ENCODE measurements around the gene CCDC51. TPM values are rescaled to one million over a fixed set of nuclear protein-coding genes. Genes with fewer than 3 reads are reported as not detected.

Gene CCDC51
- total and polyA plus RNA-seq, 5 donors: 8.7 to 11.5 (median 11.2) TPM

DNA sequence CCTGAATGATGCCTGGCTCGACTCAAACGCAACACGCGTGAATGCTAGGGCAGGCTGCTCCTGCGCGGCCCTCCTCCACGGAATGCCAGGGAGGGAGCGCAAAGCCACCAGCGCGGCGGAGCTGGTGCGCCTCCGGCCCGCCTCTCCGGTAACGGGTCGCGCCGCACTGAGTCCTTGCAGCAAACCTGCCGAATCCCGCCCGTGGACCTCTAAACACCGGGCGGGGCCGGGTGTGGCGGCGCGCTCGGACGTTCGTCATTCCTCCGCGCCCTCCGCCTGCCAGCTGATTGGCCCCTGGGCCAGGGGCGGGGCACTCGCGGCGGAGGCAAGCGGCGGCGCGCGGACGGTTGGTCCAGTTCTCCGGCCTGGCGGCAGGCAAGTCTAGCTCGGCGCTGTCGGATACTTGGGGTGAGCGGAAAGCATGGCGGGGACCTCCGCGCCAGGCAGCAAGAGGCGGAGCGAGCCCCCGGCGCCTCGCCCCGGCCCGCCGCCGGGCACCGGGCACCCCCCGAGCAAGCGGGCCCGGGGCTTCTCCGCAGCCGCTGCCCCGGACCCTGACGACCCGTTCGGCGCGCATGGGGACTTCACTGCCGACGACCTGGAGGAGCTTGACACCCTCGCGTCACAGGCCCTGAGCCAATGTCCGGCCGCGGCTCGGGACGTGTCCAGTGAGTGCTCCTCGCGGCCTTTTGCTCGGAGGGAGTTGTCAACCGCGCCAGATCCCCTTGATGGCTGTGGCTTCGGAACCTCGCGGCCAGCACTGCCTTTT, 6.7 kb upstream of the CCDC51 start, which contains the start of gene ATRIP:
ATRIP (plus strand) TSS at position 313 of the 769 bp plus-strand sequence; CDS start at position 422, 109 bp downstream.
- DNase-seq: peak; percentile 92 to 97 (median 95)
- Histone ChIP-seq H3K9me3 (ENCODE audit: control insufficient read depth, low read length) (no peaks in the 10 kb centered on the region), H3K4me1 (ENCODE audit: control insufficient read depth, insufficient read depth, low read length) (peaks cover 2% of the 10 kb centered on the region), H3K4me3 (ENCODE audit: low read length) (peak within 1 kb of the TSS; percentile 80), H3K27me3 (ENCODE audit: control insufficient read depth, insufficient read depth) (no peaks in the 10 kb centered on the region), H3K27ac (ENCODE audit: low read length) (peak within 1 kb of the TSS; percentile 91)
- under 1% methylated on average over 91 of the region's 91 CpGs for WGBS
- intact Hi-C loops (cut with DNase I): no loop called here
- ATAC-seq: peak; percentile 97 to 99

DNA sequence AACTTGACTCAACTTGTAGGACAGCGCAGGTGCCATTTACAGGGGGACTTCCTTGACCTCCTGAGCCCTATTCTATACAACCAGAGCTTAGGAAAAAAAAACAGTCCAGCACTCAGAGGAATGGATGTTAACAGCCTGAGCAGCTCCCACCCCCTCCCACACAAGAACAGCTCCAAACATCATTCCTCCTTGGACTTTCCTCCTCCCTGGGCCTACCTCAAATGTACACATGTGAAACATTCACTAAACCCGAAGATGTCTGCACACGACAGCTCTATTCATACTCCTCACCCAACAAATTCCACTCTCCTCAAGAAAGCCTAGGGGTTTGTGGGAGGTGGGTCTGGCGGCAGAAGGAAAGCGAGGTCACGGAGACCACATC, 6.1 kb upstream of the CCDC51 start:
- no peaks in the 10 kb centered on the region for H3K9me3 ChIP-seq (ENCODE audit: control insufficient read depth, low read length)
- peak overlapping the region; percentile 80 for H3K27ac ChIP-seq (ENCODE audit: low read length)
- intact Hi-C loops (cut with DNase I): no loop called here
- 13% methylated on average over 6 of the region's 6 CpGs for whole genome bisulfite sequencing
- ATAC-seq (no peak), DNase-seq (no peak)
- H3K27me3 ChIP-seq (ENCODE audit: control insufficient read depth, insufficient read depth): no peaks in the 10 kb centered on the region
- H3K4me1 ChIP-seq (ENCODE audit: control insufficient read depth, insufficient read depth, low read length): peaks cover 2% of the 10 kb centered on the region
- peak overlapping the region; percentile 80 for H3K4me3 ChIP-seq (ENCODE audit: low read length)

DNA sequence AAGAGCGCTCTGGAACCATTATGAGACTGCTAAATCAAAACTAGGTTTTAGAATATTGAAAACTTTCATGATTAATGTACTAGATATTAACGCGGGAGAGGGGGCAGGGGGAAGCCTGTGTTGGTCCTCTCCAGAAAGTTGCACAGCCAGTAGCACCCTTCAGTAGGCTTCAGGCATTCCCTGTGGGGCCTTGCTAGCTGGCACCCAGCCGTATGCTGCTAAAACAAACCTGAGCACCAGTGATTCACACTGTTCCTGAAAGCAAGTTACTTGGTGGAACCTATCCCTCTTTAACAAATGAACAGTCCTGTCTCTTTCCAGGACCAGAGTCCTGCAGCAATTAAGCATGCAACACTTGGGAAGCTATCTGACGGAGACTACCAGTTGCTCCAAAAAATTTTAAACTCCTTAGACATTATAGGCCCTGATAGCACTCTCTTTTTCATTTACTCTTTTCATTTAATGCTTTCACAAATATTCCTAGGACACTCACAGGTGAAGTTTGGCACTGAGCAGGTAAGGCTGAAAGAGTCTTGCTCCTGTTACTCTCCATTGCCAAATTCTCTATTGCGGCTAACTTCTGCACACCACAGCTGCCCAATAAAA, 5.5 kb upstream of the CCDC51 start:
- Histone ChIP-seq H3K4me1 (ENCODE audit: control insufficient read depth, insufficient read depth, low read length) (peaks cover 2% of the 10 kb centered on the region), H3K9me3 (ENCODE audit: control insufficient read depth, low read length) (no peaks in the 10 kb centered on the region), H3K27ac (ENCODE audit: low read length) (no peak overlapping the region), H3K27me3 (ENCODE audit: control insufficient read depth, insufficient read depth) (no peaks in the 10 kb centered on the region), H3K4me3 (ENCODE audit: low read length) (no peak overlapping the region)
- no peak for ATAC-seq
- WGBS: 70% methylated on average over 6 of the region's 6 CpGs
- DNase-seq: no peak
- intact Hi-C loops (cut with DNase I): no loop called here

DNA sequence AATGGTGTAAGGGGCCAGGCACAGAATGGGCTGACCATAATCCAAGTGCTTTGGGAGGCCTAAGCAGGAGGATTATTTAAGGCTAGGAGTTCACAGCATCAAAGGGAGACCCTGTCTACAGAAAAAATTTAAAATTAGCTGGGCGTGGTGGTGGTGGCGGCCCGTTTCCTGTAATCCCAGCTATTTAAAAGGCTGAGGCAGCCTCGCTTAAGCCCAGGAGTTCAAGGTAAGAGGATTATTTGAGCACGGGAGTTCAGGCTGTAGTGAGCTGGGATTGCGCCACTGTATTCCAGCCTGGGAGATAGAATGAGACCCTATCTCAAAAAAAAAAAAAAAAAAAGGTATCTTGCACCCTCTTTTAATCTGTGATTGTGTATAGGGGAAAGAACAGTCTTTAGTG, 2.0 kb upstream of the CCDC51 start:
- DNase-seq: no peak
- no peak overlapping the region for H3K4me3 ChIP-seq (ENCODE audit: low read length)

DNA sequence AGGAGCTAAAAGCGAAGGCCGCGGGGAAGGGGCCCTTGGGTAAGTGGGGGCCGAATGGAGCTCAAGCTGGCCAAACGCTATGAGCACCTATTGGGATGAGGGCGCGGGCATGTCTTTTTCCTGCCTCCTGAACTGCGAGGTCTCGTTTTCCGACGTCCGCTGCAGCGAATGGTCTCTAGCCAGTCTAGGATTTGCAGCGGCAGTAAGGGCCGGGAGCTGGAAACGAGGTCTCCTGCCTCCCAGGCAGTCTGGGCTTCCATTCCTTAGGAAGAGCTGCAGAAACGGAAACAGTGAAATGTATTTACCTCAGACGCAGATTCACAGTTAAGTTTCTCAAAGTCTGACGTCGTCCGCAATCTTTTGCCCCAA, 655 bp upstream of the CCDC51 start:
- DNase-seq: peak in 2 of 3 donors; percentile 44 to 60
- Histone ChIP-seq H3K27me3 (ENCODE audit: control insufficient read depth, insufficient read depth) (no peaks in the 10 kb centered on the region), H3K27ac (ENCODE audit: low read length) (peak overlapping the region; percentile 79), H3K4me1 (ENCODE audit: control insufficient read depth, insufficient read depth, low read length) (no peaks in the 10 kb centered on the region), H3K4me3 (ENCODE audit: low read length) (peak overlapping the region; percentile 49), H3K9me3 (ENCODE audit: control insufficient read depth, low read length) (no peaks in the 10 kb centered on the region)
- intact Hi-C loops (cut with DNase I): no loop called here
- ATAC-seq: peak in 1 of 2 donors; percentile 15
- 1% methylated on average over 21 of the region's 21 CpGs for WGBS

More for the DNA sequence above, 2.0 kb upstream of the CCDC51 start:
- Histone ChIP-seq H3K9me3 (ENCODE audit: control insufficient read depth, low read length) (no peaks in the 10 kb centered on the region), H3K27ac (ENCODE audit: low read length) (no peak overlapping the region), H3K27me3 (ENCODE audit: control insufficient read depth, insufficient read depth) (no peaks in the 10 kb centered on the region), H3K4me1 (ENCODE audit: control insufficient read depth, insufficient read depth, low read length) (no peaks in the 10 kb centered on the region)
- WGBS: 83% methylated on average over 6 of the region's 6 CpGs
- intact Hi-C loops (cut with DNase I): no loop called here
- no peak for ATAC-seq

DNA sequence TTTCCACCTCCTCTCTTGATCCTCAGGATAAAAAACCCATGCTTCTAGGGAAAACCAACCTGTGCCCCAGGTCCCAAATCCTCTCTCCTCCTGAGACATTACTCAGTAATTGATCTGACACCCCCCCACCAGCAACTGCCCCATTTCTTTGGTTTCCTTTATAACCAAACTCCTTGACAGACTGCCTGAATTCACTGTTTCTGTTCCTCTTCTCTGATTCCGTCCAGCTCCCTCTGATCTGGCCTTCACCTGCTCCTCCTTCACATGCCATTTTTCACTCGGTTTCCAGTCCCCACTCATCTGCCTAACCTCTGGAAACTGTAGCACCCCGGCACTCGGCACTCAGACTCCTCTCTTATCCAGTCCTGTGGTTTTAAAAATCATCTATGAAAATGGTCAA, 2.1 kb downstream of the CCDC51 start:
- DNase-seq (no peak), ATAC-seq (no peak)
- Histone ChIP-seq H3K27me3 (ENCODE audit: control insufficient read depth, insufficient read depth) (no peaks in the 10 kb centered on the region), H3K4me3 (ENCODE audit: low read length) (no peak overlapping the region), H3K27ac (ENCODE audit: low read length) (no peak overlapping the region), H3K4me1 (ENCODE audit: control insufficient read depth, insufficient read depth, low read length) (no peaks in the 10 kb centered on the region), H3K9me3 (ENCODE audit: control insufficient read depth, low read length) (no peaks in the 10 kb centered on the region)
- intact Hi-C loops (cut with DNase I): loop anchor here in 3 of 4 donors (2.0 to 5.0 kb wide), 4 partner anchors 36 to 165 kb away; no protein-coding TSS in a partner anchor
- WGBS: 86% methylated on average over 4 of the region's 4 CpGs

DNA sequence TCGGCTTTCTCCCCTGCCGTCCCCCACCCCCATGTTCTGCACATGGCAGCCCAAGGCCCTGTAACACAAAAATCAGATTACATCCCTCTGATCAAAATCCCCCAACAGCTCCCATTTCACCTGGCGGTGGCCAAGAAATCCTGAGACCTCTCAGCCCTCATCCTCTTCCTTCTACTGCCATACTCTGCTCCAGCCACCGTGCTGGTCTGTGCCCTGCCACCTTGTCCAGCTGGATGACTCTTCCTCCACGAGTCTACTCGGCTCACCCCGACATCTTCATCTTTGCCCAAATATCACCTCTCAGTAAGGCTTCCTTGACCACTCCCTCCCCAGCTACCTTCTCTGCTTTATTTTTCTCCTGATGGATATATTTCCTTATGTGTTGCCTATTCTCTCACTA, 3.1 kb downstream of the CCDC51 start:
- no peaks in the 10 kb centered on the region for H3K4me1 ChIP-seq (ENCODE audit: control insufficient read depth, insufficient read depth, low read length)
- peak in 1 of 3 donors; percentile 27 for DNase-seq
- intact Hi-C loops (cut with DNase I): loop anchor here (1.0 to 5.0 kb wide), 5 partner anchors 35 to 164 kb away; no protein-coding TSS in a partner anchor
- ATAC-seq: no peak
- 84% methylated on average over 7 of the region's 7 CpGs for WGBS
- no peak overlapping the region for H3K27ac ChIP-seq (ENCODE audit: low read length)
- H3K4me3 ChIP-seq (ENCODE audit: low read length): no peak overlapping the region
- H3K9me3 ChIP-seq (ENCODE audit: control insufficient read depth, low read length): no peaks in the 10 kb centered on the region
- H3K27me3 ChIP-seq (ENCODE audit: control insufficient read depth, insufficient read depth): no peaks in the 10 kb centered on the region

DNA sequence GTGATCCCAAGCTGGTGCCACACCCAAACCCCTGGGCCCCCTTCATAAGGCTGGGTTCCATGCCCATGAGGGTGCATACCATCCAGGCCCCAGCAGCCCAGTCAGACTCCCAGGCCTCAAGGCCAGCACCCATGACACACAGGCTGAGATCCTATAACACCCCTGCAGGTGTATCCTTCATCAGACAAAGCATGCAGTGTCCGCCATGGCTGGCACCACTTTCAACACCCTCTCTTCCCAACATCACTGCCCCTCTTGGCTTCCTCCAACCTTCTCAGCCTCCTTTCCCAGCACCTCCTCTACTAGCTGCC, 3.5 kb downstream of the CCDC51 start:
- no peak for ATAC-seq
- H3K4me3 ChIP-seq (ENCODE audit: low read length): no peak overlapping the region
- peak in 1 of 3 donors; percentile 43 for DNase-seq
- WGBS: 65% methylated on average over 1 of the region's 1 CpG
- intact Hi-C loops (cut with DNase I): loop anchor here (1.0 to 5.0 kb wide), 5 partner anchors 34 to 164 kb away; no protein-coding TSS in a partner anchor
- H3K4me1 ChIP-seq (ENCODE audit: control insufficient read depth, insufficient read depth, low read length): no peaks in the 10 kb centered on the region
- H3K27me3 ChIP-seq (ENCODE audit: control insufficient read depth, insufficient read depth): no peaks in the 10 kb centered on the region
- H3K27ac ChIP-seq (ENCODE audit: low read length): no peak overlapping the region
- no peaks in the 10 kb centered on the region for H3K9me3 ChIP-seq (ENCODE audit: control insufficient read depth, low read length)

DNA sequence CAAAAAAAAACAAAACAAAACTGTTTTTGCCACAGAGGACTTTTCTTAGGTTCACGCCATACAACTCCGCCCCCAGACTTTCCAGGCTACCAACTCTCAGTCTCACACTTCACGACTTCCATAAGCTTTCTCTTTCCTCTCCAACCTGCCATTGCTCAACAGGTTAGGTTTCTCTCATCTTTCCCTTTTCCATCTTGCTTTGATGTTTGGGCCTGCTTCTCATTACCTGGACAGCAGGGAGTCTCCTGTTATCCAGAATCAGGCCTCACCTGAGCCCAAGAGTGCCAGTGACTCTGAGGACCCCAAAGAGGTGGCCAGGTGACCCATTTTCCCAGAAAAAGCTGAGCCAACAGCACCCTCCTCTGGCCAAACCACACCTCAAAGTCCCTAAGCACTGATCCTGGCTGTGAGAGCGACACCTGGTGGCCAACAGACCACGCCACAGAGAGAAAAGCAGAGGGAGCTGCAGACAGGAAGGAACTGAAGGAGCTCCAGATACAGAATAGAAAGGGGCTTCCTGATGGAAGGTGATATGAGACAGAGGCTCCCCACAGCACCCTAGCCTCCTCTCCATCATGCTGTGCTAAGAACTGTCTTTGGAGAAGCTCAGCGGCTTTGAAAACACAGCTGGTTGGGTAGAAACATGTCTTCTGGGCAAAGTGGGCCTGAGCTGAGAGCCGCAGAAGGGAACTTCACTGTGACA, 4.0 kb downstream of the CCDC51 start:
- peak; percentile 81 to 92 (median 90) for DNase-seq
- Histone ChIP-seq H3K27me3 (ENCODE audit: control insufficient read depth, insufficient read depth) (no peaks in the 10 kb centered on the region), H3K4me1 (ENCODE audit: control insufficient read depth, insufficient read depth, low read length) (no peaks in the 10 kb centered on the region), H3K9me3 (ENCODE audit: control insufficient read depth, low read length) (no peaks in the 10 kb centered on the region), H3K4me3 (ENCODE audit: low read length) (no peak overlapping the region), H3K27ac (ENCODE audit: low read length) (no peak overlapping the region)
- WGBS: 44% methylated on average over 7 of the region's 7 CpGs
- peak; percentile 40 to 47 for ATAC-seq
- intact Hi-C loops (cut with DNase I): loop anchor here (1.0 to 5.0 kb wide), 5 partner anchors 34 to 163 kb away; no protein-coding TSS in a partner anchor

DNA sequence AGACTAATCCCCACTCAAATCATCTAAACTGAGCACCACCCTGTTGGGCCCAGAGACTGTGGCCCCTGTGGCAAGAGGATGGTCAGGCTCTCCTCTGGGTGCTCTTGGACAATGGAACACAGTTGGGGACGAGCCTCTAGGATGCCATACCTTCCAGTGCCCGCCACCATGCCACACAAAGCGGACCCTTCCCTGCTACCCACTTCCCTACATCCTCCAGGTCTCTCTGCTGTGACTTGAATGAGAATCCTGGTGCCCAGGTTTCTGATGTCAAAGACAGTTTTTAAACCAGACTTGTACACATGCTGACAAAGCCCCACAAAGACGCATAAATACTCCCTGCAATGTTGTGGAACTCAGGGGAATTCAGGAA, 4.7 kb downstream of the CCDC51 start:
- H3K4me1 ChIP-seq (ENCODE audit: control insufficient read depth, insufficient read depth, low read length): no peaks in the 10 kb centered on the region
- H3K27me3 ChIP-seq (ENCODE audit: control insufficient read depth, insufficient read depth): no peaks in the 10 kb centered on the region
- ATAC-seq: no peak
- no peak for DNase-seq
- no peak overlapping the region for H3K4me3 ChIP-seq (ENCODE audit: low read length)
- no peaks in the 10 kb centered on the region for H3K9me3 ChIP-seq (ENCODE audit: control insufficient read depth, low read length)
- no peak overlapping the region for H3K27ac ChIP-seq (ENCODE audit: low read length)
- intact Hi-C loops (cut with DNase I): loop anchor here in 3 of 4 donors (2.0 to 5.0 kb wide), 3 partner anchors 33 to 162 kb away; no protein-coding TSS in a partner anchor
- WGBS: 87% methylated on average over 4 of the region's 4 CpGs
